T-cell (primary cell): ENCODE results near the gene ENTPD8. TPM values are rescaled to one million over a fixed set of nuclear protein-coding genes. Genes with fewer than 3 reads are reported as not detected.
A peak's percentile ranks its signal among the peaks of the same experiment; 100 is the strongest.

Experiments used
- ATAC-seq, 4 experiments: fragments of 200-7000 bp in 3 of 4; fragments of 150-1000 bp in 1 of 4; cut with Tn5 transposase; replicated peaks in 1 of 4; 1 replicate in 3 of 4; 2 replicates in 1 of 4; pipeline ENCODE4 v1.10.0; 2021; ENCODE audit warnings: moderate library complexity in 3 of 4, mild to moderate bottlenecking in 2 of 4, moderate number of reproducible peaks in 1 of 4
- CTCF ChIA-PET, 2 donors: fragments of 300-600 bp; sonication (Branson Sonifier 250); formaldehyde crosslinking; loops; one replicate each; lab custom pipeline; 2022; ENCODE audit warnings: antibody characterized with exemption in 2 of 2; lab: Charles Lee
- POLR2A ChIA-PET, 2 donors: fragments of 300-600 bp; sonication (Branson Sonifier 250); formaldehyde crosslinking; loops; one replicate each; lab custom pipeline; 2022; ENCODE audit warnings: antibody characterized with exemption in 2 of 2; lab: Charles Lee
- DNase-seq, 35 experiments: peaks; one replicate each; pipeline versions ENCODE4 v3.0.0 to v3.0.0-alpha.2; 2013 to 2023
- H3K27ac ChIP-seq: one replicate; pipeline ENCODE4 v1.5.1; 2013; ENCODE audit warnings: low read length
- H3K27me3 ChIP-seq, 2 experiments: replicated peaks in 1 of 2; 1 replicate in 1 of 2; 2 replicates in 1 of 2; pipeline versions ENCODE4 v1.6.1 to v1.7.0; 2013; ENCODE audit warnings: low read length in 1 of 2, mixed read lengths in 1 of 2; ENCODE audit not compliant: control insufficient read depth in 2 of 2, insufficient read depth in 2 of 2; ENCODE audit errors: extremely low read depth in 1 of 2
- H3K36me3 ChIP-seq, 2 donors: 1 replicate in 1 of 2; 2 replicates in 1 of 2; pipeline versions ENCODE4 v1.6.1 to v1.7.0; 2013; ENCODE audit warnings: low read length in 1 of 2; ENCODE audit not compliant: control insufficient read depth in 2 of 2, insufficient read depth in 1 of 2; ENCODE audit errors: extremely low read depth in 1 of 2
- H3K4me1 ChIP-seq, 2 experiments: 1 replicate in 1 of 2; 2 replicates in 1 of 2; pipeline versions ENCODE4 v1.6.1 to v1.7.0; 2013; ENCODE audit warnings: low read length in 2 of 2, mixed read lengths in 1 of 2; ENCODE audit not compliant: insufficient read depth in 2 of 2, control insufficient read depth in 1 of 2; ENCODE audit errors: extremely low read depth in 1 of 2
- H3K4me3 ChIP-seq, 2 donors: 1 replicate in 1 of 2; 2 replicates in 1 of 2; pipeline versions ENCODE4 v1.5.1 to v1.7.0; 2013; ENCODE audit warnings: mild to moderate bottlenecking in 2 of 2, low read length in 1 of 2, moderate library complexity in 1 of 2; ENCODE audit not compliant: control insufficient read depth in 1 of 2; ENCODE audit errors: extremely low read depth in 1 of 2
- H3K9me3 ChIP-seq: 2 replicates; pipeline ENCODE4 v1.7.0; 2013
- H3K27ac Mint-ChIP-seq, 2 donors: one replicate each; pipeline ENCODE4 v1.8.0; 2020 to 2021; ENCODE audit warnings: mild to moderate bottlenecking in 2 of 2, mixed read lengths in 2 of 2
- H3K27me3 Mint-ChIP-seq, 2 donors: one replicate each; pipeline ENCODE4 v1.8.0; 2021 to 2022; ENCODE audit warnings: mixed read lengths in 2 of 2
- H3K36me3 Mint-ChIP-seq: one replicate; pipeline ENCODE4 v1.8.0; 2021; ENCODE audit warnings: mixed read lengths
- H3K4me1 Mint-ChIP-seq, 3 donors: one replicate each; pipeline ENCODE4 v1.8.0; 2020 to 2022; ENCODE audit warnings: mixed read lengths in 3 of 3, mild to moderate bottlenecking in 1 of 3
- H3K4me3 Mint-ChIP-seq, 3 donors: one replicate each; pipeline ENCODE4 v1.8.0; 2020 to 2022; ENCODE audit warnings: mild to moderate bottlenecking in 3 of 3, mixed read lengths in 3 of 3, moderate library complexity in 3 of 3
- H3K9me3 Mint-ChIP-seq, 3 donors: one replicate each; pipeline ENCODE4 v1.8.0; 2020 to 2022; ENCODE audit warnings: mixed read lengths in 3 of 3
- WGBS: methylation state at CpG from one replicate; pipeline ENCODE4 v1.1.5; 2013; ENCODE audit warnings: missing lambda C conversion rate; ENCODE audit not compliant: insufficient coverage; 5-methylcytosine and 5-hydroxymethylcytosine counted together
- total RNA-seq, 35 experiments: library from RNA in 6 of 35; stranded (reverse) in 6 of 35; fragments of 120-200 nt in 1 of 35; gene quantifications; one replicate each; pipeline versions ENCODE4 v1.2.1 to v1.2.4 and lab custom pipeline; 2013 to 2026

Gene ENTPD8
- total RNA-seq, 5 donors from 2014 or later (not counting 1 experiment from before 2014, with no cell fraction given) = not detected

- H3K4me3 ChIP-seq = no peak overlapping the region
- Mint-ChIP-seq H3K27me3 (no peaks in the 10 kb centered on the region), H3K9me3 (no peaks in the 10 kb centered on the region), H3K4me1 (peaks cover 37 to 59% (median 43%) of the 10 kb centered on the region in 3 donors), H3K27ac (no peak overlapping the region), H3K4me3 (peak overlapping the region in 2 of 3 donors; percentile 17 to 41), H3K36me3 (no peaks in the 10 kb centered on the region)
- 97% methylated on average over 9 of the region's 12 CpGs for WGBS
- DNase-seq (no peak), ATAC-seq (no peak)
- H3K27ac ChIP-seq = no peak overlapping the region
- POLR2A ChIA-PET = no interaction called here
- CTCF ChIA-PET = interaction anchor here in 1 of 2 donors (0.7 kb wide), 1 partner anchor 9 kb away, joined by 4 read pairs; no protein-coding TSS in a partner anchor
- H3K36me3 ChIP-seq = peaks cover 14 to 16% of the 10 kb centered on the region in 2 donors
- H3K4me1 ChIP-seq = peaks cover 38 to 83% of the 10 kb centered on the region in 2 experiments
- H3K27me3 ChIP-seq = peaks cover 0 to 3% of the 10 kb centered on the region in 2 experiments
- no peaks in the 10 kb centered on the region for H3K9me3 ChIP-seq
Measured at GRCh38 chr9:137456061-137456863, 15.1 kb upstream of the ENTPD8 start.

GRCh38 chr9:137455359-137455991 is 14.3 kb upstream of the ENTPD8 start:
- ChIA-PET POLR2A (no interaction called here), CTCF (no interaction called here)
- no peak overlapping the region for H3K4me3 ChIP-seq
- no peak for DNase-seq
- no peaks in the 10 kb centered on the region for H3K9me3 ChIP-seq
- H3K27me3 ChIP-seq = peaks cover 0 to 3% of the 10 kb centered on the region in 2 experiments
- WGBS = 98% methylated on average over 15 of the region's 18 CpGs
- no peak overlapping the region for H3K27ac Mint-ChIP-seq
- peak overlapping the region in 1 of 3 donors; percentile 73 for H3K4me3 Mint-ChIP-seq
- H3K4me1 Mint-ChIP-seq = peaks cover 36 to 56% (median 38%) of the 10 kb centered on the region in 3 donors
- ATAC-seq = no peak
- H3K9me3 Mint-ChIP-seq = no peaks in the 10 kb centered on the region
- peaks cover 35 to 81% of the 10 kb centered on the region in 2 experiments for H3K4me1 ChIP-seq
- peaks cover 14 to 16% of the 10 kb centered on the region in 2 donors for H3K36me3 ChIP-seq
- H3K27me3 Mint-ChIP-seq = no peaks in the 10 kb centered on the region
- no peak overlapping the region for H3K27ac ChIP-seq
- no peaks in the 10 kb centered on the region for H3K36me3 Mint-ChIP-seq

GRCh38 chr9:137454597-137455358 is 13.6 kb upstream of the ENTPD8 start:
- DNase-seq (peak in 2 of 35 experiments; percentile 2 to 3), ATAC-seq (no peak)
- Mint-ChIP-seq H3K27ac (peak overlapping the region; percentile 31 to 66), H3K4me3 (peak overlapping the region; percentile 54 to 73 (median 60)), H3K9me3 (no peaks in the 10 kb centered on the region), H3K36me3 (no peaks in the 10 kb centered on the region), H3K27me3 (no peaks in the 10 kb centered on the region), H3K4me1 (peaks cover 35 to 54% (median 40%) of the 10 kb centered on the region in 3 donors)
- no peaks in the 10 kb centered on the region for H3K9me3 ChIP-seq
- H3K4me3 ChIP-seq = peak overlapping the region; percentile 39 to 59
- H3K27me3 ChIP-seq = peaks cover 0 to 3% of the 10 kb centered on the region in 2 experiments
- POLR2A ChIA-PET = no interaction called here
- CTCF ChIA-PET = no interaction called here
- peaks cover 14 to 16% of the 10 kb centered on the region in 2 donors for H3K36me3 ChIP-seq
- WGBS = 91% methylated on average over 20 of the region's 30 CpGs
- H3K4me1 ChIP-seq = peaks cover 33 to 81% of the 10 kb centered on the region in 2 experiments
- no peak overlapping the region for H3K27ac ChIP-seq

GRCh38 chr9:137454145-137454596 is 13.0 kb upstream of the ENTPD8 start:
- ATAC-seq (peak; percentile 15 to 22 (median 17)), DNase-seq (peak in 22 of 35 experiments; percentile 27 to 58 (median 41))
- Mint-ChIP-seq H3K4me1 (peaks cover 31 to 54% (median 36%) of the 10 kb centered on the region in 3 donors), H3K9me3 (no peaks in the 10 kb centered on the region), H3K36me3 (no peaks in the 10 kb centered on the region), H3K27me3 (no peaks in the 10 kb centered on the region), H3K27ac (peak overlapping the region; percentile 31 to 66), H3K4me3 (peak overlapping the region; percentile 54 to 73 (median 60))
- ChIA-PET POLR2A (no interaction called here), CTCF (no interaction called here)
- 17% methylated on average over 7 of the region's 24 CpGs for WGBS
- no peak overlapping the region for H3K27ac ChIP-seq
- H3K9me3 ChIP-seq = no peaks in the 10 kb centered on the region
- H3K4me3 ChIP-seq = peak overlapping the region; percentile 39 to 59
- peaks cover 14 to 16% of the 10 kb centered on the region in 2 donors for H3K36me3 ChIP-seq
- H3K27me3 ChIP-seq = peaks cover 0 to 3% of the 10 kb centered on the region in 2 experiments
- H3K4me1 ChIP-seq = peaks cover 29 to 82% of the 10 kb centered on the region in 2 experiments

DNA sequence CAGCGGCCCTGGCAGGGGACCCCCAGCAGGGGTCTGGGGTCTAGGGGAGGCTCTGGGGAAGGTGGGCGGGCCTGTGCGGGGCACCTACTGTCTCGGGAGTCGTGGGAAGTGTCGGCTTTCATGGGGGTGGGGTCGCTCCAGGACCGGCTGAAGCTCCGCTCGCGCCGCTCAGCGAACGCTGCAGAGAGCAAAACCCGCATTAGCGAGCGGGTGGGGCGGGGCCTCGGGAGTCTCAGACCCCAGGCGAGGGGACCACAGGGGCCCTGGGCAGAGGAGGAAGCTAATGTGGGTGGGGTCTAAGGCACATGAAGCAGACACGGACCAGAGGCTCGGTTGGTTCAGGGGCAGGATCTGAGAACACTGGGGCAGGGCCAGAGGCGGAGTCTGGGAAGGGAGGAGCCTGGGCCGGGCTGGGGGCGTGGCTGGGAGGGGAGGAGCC is 12.5 kb upstream of the ENTPD8 start:
- CTCF ChIA-PET = no interaction called here
- no peak overlapping the region for H3K27ac ChIP-seq
- peaks cover 29 to 84% of the 10 kb centered on the region in 2 experiments for H3K4me1 ChIP-seq
- Mint-ChIP-seq H3K27me3 (no peaks in the 10 kb centered on the region), H3K4me3 (peak overlapping the region in 2 of 3 donors; percentile 28 to 73), H3K4me1 (peaks cover 31 to 54% (median 36%) of the 10 kb centered on the region in 3 donors), H3K36me3 (no peaks in the 10 kb centered on the region), H3K9me3 (no peaks in the 10 kb centered on the region), H3K27ac (peak overlapping the region in 1 of 2 donors; percentile 44)
- 60% methylated on average over 24 of the region's 25 CpGs for WGBS
- no peaks in the 10 kb centered on the region for H3K9me3 ChIP-seq
- H3K36me3 ChIP-seq = peaks cover 14 to 16% of the 10 kb centered on the region in 2 donors
- peak; percentile 39 to 58 (median 55) for ATAC-seq
- peak in 33 of 35 experiments; percentile 38 to 74 (median 56) for DNase-seq
- peaks cover 0 to 3% of the 10 kb centered on the region in 2 experiments for H3K27me3 ChIP-seq
- no peak overlapping the region for H3K4me3 ChIP-seq
- POLR2A ChIA-PET = no interaction called here
